GM13977 (cell line): ENCODE data around the gene CHMP3.

ENCODE experiments used
- DNase-seq: peaks from one replicate; pipeline ENCODE4 v3.0.0; 2012; ENCODE audit warnings: low spot score
- in situ Hi-C: fragments of 300-500 bp; cut with MboI; formaldehyde crosslinking; loops from one replicate; pipeline ENCODE4 v1.12.0; 2022; ENCODE audit warnings: low sequenced_read_pairs, low pct_unique_long_range_greater_than_20kb, mixed read lengths, inconsistent platforms; ENCODE audit not compliant: unreplicated experiment
- TF ChIP-seq, protein P1 (sequence below): IDR thresholded peaks from 2 replicates; pipeline ENCODE4 v1.5.1; 2012; ENCODE audit warnings: mild to moderate bottlenecking, control low read depth; ENCODE audit not compliant: insufficient read depth; ENCODE audit errors: extremely low read depth, missing control alignments

The CHMP3 gene

GRCh38 chr2:86491088-86491487 is 72.2 kb downstream of the CHMP3 start:
- no peak for DNase-seq
- in situ Hi-C loops = no loop called here
- TF ChIP-seq, protein P1, sequence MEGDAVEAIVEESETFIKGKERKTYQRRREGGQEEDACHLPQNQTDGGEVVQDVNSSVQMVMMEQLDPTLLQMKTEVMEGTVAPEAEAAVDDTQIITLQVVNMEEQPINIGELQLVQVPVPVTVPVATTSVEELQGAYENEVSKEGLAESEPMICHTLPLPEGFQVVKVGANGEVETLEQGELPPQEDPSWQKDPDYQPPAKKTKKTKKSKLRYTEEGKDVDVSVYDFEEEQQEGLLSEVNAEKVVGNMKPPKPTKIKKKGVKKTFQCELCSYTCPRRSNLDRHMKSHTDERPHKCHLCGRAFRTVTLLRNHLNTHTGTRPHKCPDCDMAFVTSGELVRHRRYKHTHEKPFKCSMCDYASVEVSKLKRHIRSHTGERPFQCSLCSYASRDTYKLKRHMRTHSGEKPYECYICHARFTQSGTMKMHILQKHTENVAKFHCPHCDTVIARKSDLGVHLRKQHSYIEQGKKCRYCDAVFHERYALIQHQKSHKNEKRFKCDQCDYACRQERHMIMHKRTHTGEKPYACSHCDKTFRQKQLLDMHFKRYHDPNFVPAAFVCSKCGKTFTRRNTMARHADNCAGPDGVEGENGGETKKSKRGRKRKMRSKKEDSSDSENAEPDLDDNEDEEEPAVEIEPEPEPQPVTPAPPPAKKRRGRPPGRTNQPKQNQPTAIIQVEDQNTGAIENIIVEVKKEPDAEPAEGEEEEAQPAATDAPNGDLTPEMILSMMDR = no peak

DNA sequence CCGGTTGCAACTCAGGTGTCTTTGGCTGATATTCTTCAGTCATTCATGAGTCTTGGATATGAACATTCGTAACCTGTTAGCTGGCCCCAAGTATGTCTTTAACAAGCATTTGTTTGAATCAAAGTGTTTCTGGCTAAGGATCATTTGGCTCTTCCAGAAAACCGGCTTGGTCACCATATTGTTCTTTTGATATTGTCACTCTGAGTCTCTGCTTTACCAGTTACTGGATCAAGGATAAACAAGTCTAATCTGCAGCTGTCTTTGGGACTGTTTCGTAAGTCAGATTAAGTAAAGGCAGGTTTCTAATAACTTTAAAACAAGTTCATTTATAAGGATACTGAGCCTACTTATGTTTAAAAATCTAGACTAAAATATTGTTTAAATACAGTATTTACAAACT is 73.0 kb downstream of the CHMP3 start:
- in situ Hi-C loops = no loop called here
- TF ChIP-seq, protein P1 = no peak
- no peak for DNase-seq

DNA sequence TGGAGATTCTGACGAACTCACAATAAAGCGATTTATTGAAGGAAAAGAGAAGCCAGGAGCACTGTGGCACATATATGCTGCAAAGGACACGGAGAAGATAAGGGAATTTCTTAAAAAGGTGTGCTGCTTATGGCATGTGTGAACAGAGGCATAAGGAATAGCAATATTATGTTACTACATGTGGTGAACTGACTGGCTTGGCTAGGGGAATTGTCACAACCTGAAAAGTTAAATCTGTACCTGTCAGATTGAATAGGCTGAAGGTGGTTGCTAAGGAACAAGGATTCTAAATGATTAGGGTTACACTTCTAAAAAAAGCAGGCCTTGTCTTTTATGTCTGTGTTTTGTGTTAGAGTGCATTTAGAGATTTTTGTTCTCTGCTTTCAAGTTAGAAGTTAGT is 73.7 kb downstream of the CHMP3 start:
- TF ChIP-seq, protein P1 = no peak
- no peak for DNase-seq
- in situ Hi-C loops = no loop called here

GRCh38 chr2:86488561-86489250 is 74.5 kb downstream of the CHMP3 start:
- in situ Hi-C loops = no loop called here
- TF ChIP-seq, protein P1 = no peak
- DNase-seq = no peak

DNA sequence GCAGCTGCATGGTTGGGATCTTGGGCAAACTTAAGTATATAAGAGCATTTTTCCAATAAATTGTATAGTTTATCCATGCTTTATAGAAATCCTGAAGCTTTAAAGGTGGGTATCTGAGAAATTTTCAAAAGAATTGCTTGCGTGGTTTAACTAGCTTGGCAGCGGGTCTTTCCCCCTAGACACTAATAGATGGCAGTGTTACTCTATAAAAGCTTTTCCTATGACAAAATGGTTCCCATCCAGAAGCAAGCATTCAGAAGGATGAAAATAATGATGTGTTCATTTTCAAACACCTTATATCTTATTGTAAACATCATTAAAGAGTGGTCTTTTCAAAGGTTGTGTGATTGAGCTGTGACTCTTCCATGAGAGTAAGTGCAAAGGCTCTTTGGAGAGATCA is 76.2 kb downstream of the CHMP3 start:
- TF ChIP-seq, protein P1 = no peak
- in situ Hi-C loops = no loop called here
- DNase-seq = no peak

DNA sequence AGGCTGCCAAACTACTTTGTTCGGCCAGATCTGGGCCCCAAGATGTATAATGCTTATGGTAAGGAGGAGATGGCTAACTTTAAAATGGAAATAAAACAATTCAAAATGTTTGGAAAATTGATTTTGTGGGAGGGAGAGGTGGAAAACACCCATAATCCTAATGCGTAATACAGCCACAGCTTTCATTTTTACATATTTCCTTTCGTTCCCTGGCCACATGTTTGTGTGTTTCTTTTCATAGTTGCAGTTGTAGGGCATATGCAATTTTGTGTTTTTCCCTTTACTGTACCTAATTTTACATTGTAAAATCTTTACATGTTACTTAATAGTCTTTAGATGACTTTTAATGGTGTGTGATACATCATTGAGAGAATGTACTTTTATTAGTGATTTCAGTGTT is 77.4 kb downstream of the CHMP3 start:
- DNase-seq = no peak
- TF ChIP-seq, protein P1 = no peak
- in situ Hi-C loops = no loop called here
